Erythroblast (primary cell): ENCODE results near the gene PDGFC.

Source experiments
- GATA1 ChIP-seq: IDR thresholded peaks from 2 replicates; pipeline ENCODE4 v1.6.1; 2011; ENCODE audit warnings: low read depth, mild to moderate bottlenecking, control low read depth, low read length, moderate library complexity
- POLR2A ChIP-seq: IDR thresholded peaks from 2 replicates; pipeline ENCODE4 v1.6.1; 2011; ENCODE audit warnings: mild to moderate bottlenecking, low read length

- TF ChIP-seq POLR2A = no peak
- no peak for TF ChIP-seq GATA1
Measured at GRCh38 chr4:156950948-156951347, 20.7 kb downstream of the PDGFC start.
